ENCODE measurements around the gene ATIC.

Gene ATIC

DNA sequence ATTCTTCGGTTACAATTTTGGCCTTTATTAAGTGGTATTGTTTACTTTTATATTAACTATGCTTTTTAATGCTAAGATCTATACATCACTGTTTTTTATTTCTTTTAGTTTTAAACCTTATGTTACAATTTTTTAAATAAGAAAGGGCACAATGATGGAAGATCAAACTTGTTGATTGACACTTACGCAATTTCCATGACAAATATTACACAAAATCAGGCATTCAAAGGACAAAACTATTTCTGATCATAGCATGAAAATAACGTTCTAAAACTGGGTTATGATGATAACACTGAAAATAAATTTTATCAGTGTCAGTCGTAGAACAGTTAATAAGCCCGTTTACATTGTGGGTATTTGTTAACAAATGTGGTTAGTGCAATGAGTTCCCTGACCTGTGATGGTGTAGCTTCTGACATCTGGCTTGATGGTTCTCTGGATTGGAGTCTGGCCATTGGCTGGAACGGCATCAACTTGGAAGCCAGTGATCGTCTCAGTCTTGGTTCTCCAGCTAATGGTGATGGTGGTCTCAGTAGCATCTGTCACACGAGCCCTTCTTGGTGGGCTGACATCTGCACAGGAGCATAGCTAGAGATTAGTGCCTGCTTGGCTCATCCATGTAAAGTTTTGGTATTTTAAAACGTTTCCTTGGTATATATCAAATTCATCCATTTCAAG, 64.4 kb downstream of the ATIC start:
- DNase-seq (ENCODE audit: low read depth): no peak

DNA sequence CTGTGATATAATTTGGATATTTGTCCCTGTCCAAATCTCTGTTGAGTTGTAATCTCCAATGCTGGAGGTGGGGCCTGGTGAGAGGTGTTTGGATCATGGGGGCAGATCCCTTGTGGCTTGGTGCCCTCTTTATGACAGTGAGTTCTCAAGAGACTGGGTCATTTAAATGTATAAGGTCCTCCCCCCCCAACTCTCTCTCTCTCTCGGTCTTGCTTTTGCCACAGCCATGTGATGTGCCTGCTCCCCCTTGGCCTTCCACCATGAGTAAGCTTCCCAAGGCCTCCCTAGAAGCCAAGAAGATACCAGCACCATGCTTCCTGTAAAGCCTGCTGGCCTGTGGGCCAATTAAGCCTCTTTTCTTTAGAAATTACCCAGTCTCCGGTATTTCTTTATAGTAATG, 65.4 kb downstream of the ATIC start:
- DNase-seq (ENCODE audit: low read depth): no peak

DNA sequence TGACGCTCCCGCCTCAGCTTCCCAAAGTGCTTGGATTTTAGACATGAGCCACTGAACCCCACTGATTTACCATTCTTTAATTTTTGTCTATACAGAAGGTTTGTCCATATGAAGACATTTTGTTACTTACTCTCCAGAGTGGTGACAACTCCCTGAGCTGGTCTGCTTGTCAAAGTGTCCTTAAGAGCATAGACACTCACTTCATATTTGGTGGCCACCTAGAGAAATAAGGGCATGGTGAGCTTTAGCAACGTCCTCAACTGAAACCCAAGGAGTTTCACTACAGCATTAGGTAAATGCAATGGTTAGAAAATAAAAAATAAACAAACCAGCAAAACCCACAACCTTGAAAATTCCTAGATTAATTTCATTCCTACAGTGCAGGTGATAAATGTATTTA, 66.2 kb downstream of the ATIC start:
- DNase-seq (ENCODE audit: low read depth): no peak

DNA sequence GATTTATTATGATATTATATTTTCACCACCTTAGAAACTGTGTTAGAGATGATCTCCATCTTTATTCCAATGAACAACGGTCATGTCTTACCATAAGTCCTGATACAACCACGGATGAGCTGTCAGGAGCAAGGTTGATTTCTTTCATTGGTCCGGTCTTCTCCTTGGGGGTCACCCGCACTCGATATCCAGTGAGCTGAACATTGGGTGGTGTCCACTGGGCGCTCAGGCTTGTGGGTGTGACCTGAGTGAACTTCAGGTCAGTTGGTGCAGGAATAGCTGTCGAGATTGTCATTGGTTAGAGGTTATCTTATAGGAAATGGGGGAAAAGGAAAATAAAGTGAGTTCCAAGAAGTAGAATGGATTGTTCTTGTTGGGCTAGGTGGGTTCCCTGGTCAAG, 67.2 kb downstream of the ATIC start:
- no peak for DNase-seq (ENCODE audit: low read depth)

DNA sequence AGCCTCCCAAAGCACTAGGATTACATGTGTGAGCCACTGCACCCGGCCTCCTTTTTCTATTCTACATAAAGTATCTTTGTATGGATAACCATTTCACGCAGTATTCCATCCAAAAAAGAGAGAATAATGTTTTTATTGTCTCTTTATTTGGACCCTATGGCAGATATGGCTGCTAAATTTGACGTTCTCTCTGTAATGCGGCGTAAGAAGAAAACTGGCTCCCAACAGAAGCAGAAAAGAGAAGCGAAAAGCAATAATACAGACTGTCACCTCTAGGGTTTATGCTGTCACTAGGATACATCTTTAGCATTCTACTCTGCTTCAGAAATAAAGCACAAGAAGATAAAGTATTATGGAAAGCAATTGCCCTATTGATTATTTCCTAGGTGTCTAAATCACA, 68.1 kb downstream of the ATIC start:
- DNase-seq (ENCODE audit: low read depth): no peak

DNA sequence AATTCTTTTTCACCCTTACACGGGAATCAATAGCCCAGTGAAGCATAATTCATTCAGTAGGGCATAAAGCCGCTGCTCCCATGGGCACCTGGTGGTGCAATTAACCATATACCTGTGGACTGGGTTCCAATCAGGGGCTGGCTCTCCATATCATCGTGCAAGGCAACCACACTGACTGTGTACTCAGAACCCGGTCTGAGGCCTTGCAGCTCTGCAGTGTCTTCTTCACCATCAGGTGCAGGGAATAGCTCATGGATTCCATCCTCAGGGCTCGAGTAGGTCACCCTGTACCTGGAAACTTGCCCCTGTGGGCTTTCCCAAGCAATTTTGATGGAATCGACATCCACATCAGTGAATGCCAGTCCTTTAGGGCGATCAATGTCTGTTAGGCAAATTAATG, 68.8 kb downstream of the ATIC start:
- no peak for DNase-seq (ENCODE audit: low read depth)

DNA sequence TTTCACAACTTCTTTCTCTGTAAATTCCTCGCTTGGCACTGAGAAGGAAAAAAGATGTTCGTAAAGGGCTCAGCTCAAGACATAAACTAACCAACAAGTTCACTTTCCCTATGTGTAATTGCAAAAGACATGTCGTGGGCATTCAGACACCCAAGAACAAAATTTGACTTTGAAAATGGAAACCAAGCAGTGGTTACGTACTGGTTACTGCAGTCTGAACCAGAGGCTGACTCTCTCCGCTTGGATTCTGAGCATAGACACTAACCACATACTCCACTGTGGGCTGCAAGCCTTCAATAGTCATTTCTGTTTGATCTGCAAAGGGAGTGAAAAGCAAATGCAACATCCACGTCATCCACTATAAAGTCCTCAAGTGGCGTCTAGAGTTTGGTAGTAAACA, 70.2 kb downstream of the ATIC start:
- DNase-seq (ENCODE audit: low read depth): no peak

DNA sequence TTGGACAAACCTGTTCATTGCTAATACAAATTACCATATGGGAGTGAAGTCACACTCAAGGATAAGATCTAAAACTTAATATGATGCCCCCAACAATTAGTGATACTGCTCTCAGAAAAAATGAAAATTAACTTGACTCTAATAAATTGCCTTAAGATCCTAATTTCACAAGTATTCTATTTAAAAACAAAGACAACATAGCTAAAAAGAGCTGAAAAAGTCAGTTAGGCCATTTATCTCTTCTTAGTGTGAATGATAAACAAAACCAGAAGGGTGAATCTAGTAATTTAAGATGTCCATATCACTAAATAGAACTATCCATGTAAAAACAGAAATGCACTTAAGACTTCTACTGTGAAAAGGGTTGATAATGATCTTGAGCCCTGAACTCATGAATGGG, 70.6 kb downstream of the ATIC start:
- no peak for DNase-seq (ENCODE audit: low read depth)

DNA sequence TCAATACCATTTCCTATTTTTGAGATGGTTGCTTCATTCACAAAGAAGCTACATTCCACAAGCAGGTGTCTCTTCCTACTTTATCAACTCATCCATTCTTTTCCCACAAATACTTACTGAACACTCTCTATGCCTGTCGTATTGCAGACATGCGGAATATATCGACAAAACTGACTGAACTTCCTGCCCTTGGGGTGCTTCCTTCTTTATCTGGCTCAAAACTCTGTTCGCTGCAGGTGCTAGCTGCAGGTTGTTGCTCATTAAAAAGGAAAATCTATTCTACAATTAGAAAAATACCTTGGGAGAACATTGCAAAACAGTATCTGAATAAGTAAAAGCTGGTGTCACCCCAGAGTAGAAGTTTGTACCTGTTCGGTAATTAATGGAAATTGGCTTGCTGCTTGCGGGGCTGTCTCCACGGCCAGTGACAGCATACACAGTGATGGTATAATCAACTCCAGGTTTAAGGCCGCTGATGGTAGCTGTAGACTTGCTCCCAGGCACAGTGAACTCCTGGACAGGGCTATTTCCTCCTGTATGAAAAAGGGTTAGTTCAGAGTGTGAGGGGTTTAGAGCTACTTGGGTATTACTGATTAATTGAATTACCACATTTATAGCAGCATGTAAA, 71.9 kb downstream of the ATIC start:
- no peak for DNase-seq (ENCODE audit: low read depth)

DNA sequence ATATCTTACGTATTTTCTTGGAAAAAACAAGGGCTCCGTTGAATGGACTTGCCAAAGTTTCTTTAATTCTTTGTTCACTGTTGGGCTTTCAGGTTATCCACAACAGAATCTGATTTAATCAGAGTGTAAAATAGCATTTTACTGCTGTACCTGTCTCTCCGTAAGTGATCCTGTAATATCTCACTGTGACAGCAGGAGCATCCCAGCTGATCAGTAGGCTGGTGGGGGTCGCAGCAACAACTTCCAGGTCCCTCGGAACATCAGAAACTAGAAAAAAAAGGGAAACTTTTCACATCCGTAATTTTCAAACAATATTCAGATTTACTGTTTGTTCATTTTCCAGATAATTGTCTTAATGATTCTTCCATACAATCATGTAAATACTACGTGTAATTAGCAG, 72.9 kb downstream of the ATIC start:
- no peak for DNase-seq (ENCODE audit: low read depth)

DNA sequence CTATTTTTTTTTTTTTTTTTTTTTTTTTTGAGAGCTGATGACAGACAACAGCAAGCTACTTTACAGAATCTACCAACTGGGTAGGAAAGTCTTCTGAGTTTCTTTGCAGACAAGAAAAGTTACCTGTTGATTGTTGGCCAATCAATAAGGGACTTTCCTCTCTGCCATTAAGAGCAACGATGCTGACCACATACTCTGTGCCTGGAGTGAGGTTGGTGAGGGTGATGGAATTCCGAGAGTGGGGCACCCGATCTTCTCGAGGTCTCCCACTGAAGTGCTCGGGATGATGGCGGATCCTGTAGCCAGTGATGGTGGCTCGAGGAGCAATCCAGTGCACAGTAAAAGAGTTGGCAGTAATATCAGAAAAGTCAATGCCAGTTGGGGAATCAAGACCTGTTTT, 74.7 kb downstream of the ATIC start:
- DNase-seq (ENCODE audit: low read depth): no peak

DNA sequence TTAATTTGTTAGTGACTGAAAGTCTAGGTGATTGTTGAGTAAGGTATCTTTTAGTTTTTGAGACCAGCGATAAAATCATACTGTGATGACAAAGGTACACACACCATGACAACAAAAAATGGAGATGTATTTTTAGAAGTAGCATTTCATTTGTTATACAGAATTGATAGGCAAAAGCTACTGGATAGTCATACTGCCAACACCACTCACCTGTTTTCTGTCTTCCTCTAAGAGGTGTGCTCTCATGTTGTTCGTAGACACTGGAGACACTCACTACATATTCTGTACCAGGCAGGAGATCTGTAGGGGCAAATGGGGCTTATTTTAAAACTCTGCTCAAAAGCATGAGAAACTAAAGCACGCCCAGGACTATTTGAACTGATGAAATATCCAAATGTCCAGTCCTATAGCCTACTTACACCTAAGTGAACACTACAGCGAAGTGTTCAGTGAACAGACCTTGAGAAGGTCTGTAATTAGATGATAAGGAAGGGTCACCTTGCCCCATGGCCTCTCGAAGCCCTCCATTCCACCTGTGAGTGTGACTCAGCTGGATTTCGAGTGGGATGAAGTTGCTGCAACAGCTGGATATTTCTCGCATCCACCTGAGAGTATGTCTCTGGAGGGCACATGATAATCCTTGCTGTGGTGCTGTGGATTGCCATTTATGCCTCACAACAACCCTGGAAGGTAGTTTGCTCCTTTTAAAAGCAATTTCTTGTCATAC, 76.3 kb downstream of the ATIC start:
- no peak for DNase-seq (ENCODE audit: low read depth)

DNA sequence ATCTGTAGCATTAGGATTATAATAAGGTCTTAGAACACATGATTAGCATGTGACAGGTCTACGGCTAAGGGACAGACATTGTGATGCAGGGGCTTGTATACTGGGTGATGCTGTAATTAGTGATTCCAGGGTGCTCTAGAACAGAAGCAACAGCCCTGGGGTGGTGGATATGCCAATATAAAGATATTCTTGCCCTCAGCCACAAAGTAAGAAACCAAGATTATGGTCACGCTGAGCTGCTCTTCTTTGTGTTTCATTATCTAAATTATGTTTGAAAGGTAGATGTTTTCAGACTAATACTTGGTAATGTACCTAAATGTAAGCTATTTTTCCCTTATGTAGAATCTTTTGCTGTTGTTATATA, 78.7 kb downstream of the ATIC start:
- no peak for DNase-seq (ENCODE audit: low read depth)

DNA sequence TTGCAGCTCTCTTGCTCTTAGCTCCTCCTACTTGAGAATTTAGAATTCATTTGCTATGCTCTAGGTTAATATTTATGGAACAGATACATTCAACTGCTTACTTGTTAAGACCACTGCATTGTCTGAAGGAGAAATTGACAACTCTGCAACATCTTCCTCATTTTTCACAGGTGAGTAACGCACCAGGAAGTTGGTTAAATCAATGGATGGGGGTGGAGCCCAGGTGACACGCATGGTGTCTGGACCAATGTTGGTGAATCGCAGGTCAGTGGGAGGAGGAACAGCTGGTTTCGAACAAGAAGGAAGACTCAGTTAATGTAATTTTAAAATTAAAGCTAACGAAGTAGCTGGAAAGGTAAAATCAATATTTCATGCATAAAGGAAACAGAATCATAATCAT, 79.7 kb downstream of the ATIC start:
- DNase-seq (ENCODE audit: low read depth): no peak

DNA sequence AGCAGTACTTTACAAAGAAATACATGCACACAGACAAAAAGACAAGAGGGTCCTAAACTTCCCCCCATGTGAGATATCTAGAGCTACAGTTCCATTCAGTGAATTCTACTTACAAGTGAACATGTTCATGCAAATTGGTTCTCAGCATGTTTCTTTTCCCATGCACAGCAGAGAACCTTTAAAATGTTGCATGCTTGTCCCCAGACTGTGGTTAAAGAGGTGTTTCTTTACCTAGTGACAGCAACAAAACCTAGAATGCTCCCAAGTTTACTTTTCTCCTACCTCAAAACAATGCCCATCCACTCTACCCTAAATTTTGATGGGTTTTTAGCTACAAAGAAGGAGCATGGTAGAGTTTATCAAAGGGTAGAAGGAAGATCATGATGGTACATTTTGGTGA, 80.3 kb downstream of the ATIC start:
- DNase-seq (ENCODE audit: low read depth): no peak

DNA sequence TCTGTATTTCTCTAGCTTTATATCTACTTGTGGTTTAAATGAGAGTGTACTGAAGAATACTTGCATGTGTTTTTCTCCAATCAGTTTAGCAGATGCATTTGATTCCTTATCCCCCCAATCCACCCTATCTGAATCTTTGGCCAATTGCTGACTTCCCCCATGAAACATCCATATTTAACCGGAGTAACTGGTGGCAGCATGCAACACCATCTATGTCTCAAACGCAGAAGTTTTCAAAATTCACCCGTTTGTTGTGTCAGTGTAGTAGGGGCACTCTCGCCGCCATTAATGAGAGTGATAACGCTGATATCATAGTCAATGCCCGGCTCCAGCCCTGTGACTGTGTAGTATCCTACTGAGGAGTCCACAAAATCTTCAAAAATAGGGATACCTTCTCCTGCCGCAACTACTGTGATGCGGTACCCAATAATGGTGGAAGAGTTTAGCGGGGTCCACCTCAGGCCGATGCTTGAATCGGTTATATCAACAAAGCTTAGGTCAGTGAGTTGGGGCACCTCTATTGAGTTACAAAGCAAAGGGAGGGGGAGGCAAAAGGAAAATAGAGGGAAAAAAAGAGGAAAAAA, 80.9 kb downstream of the ATIC start:
- no peak for DNase-seq (ENCODE audit: low read depth)

DNA sequence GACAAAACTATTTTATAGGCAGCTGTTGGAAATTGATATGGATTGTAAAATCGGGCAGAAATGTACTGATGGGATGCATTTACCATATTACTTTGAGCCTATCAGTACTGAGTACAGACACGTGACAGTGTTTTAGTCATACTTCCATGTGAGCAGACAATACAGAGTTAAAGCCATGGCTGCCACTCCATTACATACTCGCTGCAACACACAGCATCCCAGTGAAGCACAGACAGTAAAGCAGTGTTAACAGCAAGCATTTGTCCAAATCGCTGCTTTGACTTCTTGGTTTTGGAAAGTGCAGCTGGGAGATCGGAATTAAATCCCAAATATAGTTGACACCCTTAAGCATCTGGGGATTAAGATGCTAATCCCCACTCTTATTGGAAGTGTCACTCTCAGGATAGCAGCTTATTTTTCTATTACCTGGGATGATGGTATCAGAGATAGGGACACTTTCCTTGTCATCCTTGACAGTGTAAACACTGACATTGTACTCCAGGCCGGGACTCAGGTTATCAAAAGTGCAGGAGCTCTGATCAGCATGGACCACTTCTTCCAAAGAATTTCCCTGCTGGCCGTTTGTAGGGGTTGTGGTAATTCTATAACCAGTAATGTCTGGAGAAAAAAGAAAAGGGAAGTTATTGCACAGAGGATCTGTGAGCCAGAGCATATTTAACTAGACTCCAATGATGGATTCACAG, 82.4 kb downstream of the ATIC start:
- DNase-seq (ENCODE audit: low read depth): no peak

DNA sequence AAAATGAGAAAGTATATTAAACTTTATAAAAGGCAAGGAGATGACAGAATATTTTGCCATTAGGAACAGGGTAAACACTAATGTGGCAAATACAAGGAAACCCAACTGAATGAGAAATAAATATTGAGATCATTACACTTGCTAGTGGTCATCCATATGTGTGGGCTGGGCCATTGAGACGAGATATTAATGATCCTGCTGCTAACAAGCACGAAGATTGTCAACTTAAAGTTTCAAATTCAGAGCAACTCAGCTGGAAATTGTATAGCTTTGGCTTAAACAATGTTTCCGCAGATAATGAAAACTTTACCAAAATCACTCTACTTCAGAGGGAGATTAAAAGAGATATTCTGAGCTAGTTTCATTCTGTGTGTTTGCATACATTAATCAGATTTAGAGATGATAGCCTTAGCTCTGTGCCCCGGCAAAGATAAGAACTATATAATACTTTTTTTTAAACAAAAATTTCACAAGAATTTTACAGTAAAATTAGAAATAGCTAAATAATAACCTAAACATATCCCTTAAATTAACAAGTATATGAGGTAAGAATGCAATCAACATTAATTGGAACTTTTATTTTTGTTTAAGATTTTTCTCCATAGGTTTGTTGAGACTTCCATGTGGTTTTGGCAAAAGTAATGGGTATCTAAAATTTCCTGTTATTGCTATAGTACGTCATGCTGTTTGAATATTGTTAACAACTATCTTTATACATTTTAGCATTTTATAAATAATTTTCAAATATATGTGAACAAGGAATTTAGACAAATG, 84.0 kb downstream of the ATIC start:
- DNase-seq (ENCODE audit: low read depth): no peak

DNA sequence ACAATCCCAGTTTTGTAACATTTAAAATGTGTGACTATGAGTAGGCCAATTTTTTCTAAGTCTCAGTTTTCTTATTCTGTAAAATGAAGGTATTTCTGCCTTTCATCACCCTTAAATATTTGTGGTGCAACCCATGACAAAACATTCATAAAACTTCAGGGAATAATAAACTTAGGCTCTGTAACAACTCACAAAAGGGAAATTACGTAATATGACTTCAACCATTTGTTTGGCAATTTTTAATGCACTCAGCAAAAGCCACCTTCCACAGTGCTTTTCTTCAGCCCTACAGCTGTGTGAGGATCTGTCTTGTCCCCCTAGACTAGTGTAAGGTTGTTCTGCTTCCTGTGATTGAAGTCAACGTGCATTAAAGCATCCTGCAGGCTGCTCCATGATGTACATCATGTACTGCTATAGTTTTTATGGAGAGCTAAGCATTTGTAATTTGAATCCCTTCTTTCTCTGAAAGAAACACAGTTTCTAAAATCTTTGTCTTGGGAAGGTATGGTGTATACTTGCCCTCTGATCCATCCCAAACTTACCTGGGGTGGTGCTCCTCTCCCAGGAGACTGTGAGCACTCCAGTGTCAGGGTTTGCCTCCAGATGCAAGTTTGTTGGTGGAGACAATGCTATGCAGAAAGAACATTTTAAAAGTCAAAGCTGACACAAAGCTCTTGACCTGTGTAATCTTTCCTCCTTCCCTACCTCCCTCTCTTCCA, 84.9 kb downstream of the ATIC start:
- DNase-seq (ENCODE audit: low read depth): no peak

DNA sequence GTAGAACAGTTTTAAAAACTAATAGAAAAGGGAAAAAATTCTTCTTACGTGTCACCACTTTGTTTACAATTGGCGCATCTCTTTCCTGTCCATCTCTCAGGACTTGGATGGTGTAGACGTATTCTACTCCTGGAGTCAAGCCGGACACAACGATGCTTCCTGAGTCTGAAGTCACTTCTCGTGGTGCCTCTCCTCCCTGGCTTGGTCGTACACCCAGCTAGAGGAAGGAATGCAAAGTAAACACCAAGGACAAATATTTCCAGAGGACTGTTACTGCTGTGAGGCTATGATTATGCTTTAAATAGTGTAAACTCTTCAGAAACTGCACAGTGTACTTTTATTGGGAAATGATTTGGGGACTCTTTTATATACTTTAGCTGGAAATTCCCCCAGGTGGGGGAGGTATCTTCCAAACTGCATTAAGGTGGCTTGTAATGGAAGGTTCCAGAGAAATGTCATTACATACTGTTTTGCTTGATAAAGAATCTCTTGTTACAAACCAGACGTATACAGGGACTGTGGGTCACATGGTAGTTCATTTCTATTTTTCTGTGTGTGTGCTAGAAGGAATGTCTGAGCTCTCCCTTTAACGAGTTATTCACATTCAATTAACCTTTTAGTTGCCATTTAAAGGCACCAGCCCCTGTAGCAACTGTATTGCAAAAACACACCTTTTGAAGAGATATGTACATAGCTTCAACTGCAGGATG, 85.9 kb downstream of the ATIC start:
- DNase-seq (ENCODE audit: low read depth): no peak

All from stimulated activated CD8-positive, alpha-beta memory T cell treated with anti-CD3 and anti-CD28 coated beads, Interleukin-7, amount 100 ng/mL, for 24 hours (primary cell).